MM.1S (cell line): Measurements from ENCODE around the gene NR0B2.

ENCODE experiments used
- CTCF ChIP-seq: fragments of 300-600 bp; sonication (generic); IDR thresholded peaks from 2 replicates; pipeline ENCODE4 v1.5.1; 2016; ENCODE audit warnings: antibody characterized with exemption, low read length, mixed read lengths
- EZH2phosphoT487 ChIP-seq: fragments of 300-600 bp; sonication (generic); IDR thresholded peaks from 2 replicates; pipeline ENCODE4 v1.6.1; 2018; ENCODE audit warnings: antibody characterized with exemption, low read length

- TF ChIP-seq EZH2phosphoT487 (no peak), CTCF (no peak)
Observed at GRCh38 chr1:26936823-26937222, 23.0 kb upstream of the NR0B2 start.
